ENCODE measurements around the gene ERMAP.

DNA sequence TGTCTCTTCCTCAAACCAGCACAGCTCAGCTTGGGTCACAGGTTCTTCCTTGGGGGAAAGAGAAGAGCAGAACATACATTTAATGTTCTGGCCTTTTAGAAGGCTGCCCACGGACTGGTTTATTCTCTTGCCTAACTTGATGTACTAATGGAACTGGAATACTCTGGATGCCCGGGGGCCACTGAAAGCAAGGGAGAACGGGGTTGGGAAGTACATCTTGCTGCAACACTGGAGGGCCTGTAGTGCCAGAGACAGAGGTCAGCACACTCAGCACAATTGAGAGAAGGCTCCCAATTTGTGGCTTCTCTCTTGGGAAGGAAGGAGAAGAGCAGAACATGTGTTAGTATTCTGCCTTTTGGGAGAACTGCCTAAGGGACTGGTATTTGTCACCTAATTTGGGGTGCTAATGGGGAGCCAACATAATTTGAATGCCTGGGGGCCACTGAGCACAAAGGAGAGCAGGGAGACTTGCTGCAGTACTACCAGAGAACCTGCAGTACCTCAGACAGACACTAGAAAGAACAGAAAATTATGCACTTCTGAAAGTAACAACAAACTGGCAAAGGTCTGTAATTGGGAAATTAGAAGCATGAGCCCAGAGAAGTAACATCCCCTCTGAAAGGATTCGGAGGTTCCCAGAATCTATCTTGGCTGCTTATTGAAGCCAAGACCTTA lies 43.6 kb downstream of the ERMAP start:
- no peak for TF ChIP-seq ARNT (IDR thresholded peaks at IDR 0.05)
- TF ChIP-seq SP1 (IDR thresholded peaks at IDR 0.05), result no peak
- no peak for TF ChIP-seq NFRKB (IDR thresholded peaks at IDR 0.05)
- TF ChIP-seq FOXA1 (IDR thresholded peaks at IDR 0.05), result no peak
- no peak for TF ChIP-seq BHLHE40 (IDR thresholded peaks at IDR 0.05; ENCODE audit: borderline replicate concordance)
- TF ChIP-seq TARDBP (IDR thresholded peaks at IDR 0.05), result no peak
- no peak for TF ChIP-seq L3MBTL2 (conservative IDR thresholded peaks at IDR 0.05)
- TF ChIP-seq FOXK2 (IDR thresholded peaks at IDR 0.05), result no peak
